ENCODE results near the gene RGSL1. TPM values are rescaled to one million over a fixed set of nuclear protein-coding genes. Genes with fewer than 3 reads are reported as not detected.

The RGSL1 gene
- not detected in 2 replicates for total RNA-seq (ENCODE audit: low replicate concordance)

GRCh38 chr1:182450087-182450486 is at the start of gene RGSL1:
TSS of gene RGSL1 (plus strand) at chr1:182450146. CDS start at chr1:182450166, 20 bp downstream.
- TF ChIP-seq CTCF (IDR thresholded peaks at IDR 0.05; ENCODE audit: insufficient read depth, low read length): no peak
- DNase-seq (ENCODE audit: low read depth): no peak
- no peak within 1 kb of the TSS for H3K4me3 ChIP-seq (ENCODE audit: low read depth, low read length)

GRCh38 chr1:182400567-182400966 is 49.4 kb upstream of the RGSL1 start, which contains the start of gene TEDDM1:
TSS of gene TEDDM1 (minus strand) at chr1:182400667. CDS start at chr1:182400485, 182 bp downstream.
- H3K4me3 ChIP-seq (ENCODE audit: low read depth, low read length): no peak within 1 kb of the TSS
- no peak for TF ChIP-seq CTCF (IDR thresholded peaks at IDR 0.05; ENCODE audit: insufficient read depth, low read length)
- DNase-seq (ENCODE audit: low read depth): no peak

- no peak for DNase-seq (ENCODE audit: low read depth)
- peak; percentile 12 for TF ChIP-seq CTCF (IDR thresholded peaks at IDR 0.05; ENCODE audit: insufficient read depth, low read length)
- H3K4me3 ChIP-seq (ENCODE audit: low read depth, low read length): no peak overlapping the region
Observed at GRCh38 chr1:182404781-182405180, 45.2 kb upstream of the RGSL1 start.

GRCh38 chr1:182405578-182405977 is 44.4 kb upstream of the RGSL1 start:
- H3K4me3 ChIP-seq (ENCODE audit: low read depth, low read length): no peak overlapping the region
- DNase-seq (ENCODE audit: low read depth): no peak
- no peak for TF ChIP-seq CTCF (IDR thresholded peaks at IDR 0.05; ENCODE audit: insufficient read depth, low read length)

- TF ChIP-seq CTCF (IDR thresholded peaks at IDR 0.05; ENCODE audit: insufficient read depth, low read length): no peak
- no peak overlapping the region for H3K4me3 ChIP-seq (ENCODE audit: low read depth, low read length)
- no peak for DNase-seq (ENCODE audit: low read depth)
Observed at GRCh38 chr1:182406012-182406411, 43.9 kb upstream of the RGSL1 start.

- no peak overlapping the region for H3K4me3 ChIP-seq (ENCODE audit: low read depth, low read length)
Observed at GRCh38 chr1:182407724-182408123, 42.2 kb upstream of the RGSL1 start.

More at GRCh38 chr1:182407724-182408123, 42.2 kb upstream of the RGSL1 start:
- DNase-seq (ENCODE audit: low read depth): no peak
- no peak for TF ChIP-seq CTCF (IDR thresholded peaks at IDR 0.05; ENCODE audit: insufficient read depth, low read length)
